Measurements from ENCODE around the gene GNG5. TPM values are rescaled to one million over a fixed set of nuclear protein-coding genes. Genes with fewer than 3 reads are reported as not detected.

GNG5 gene
- total and polyA plus RNA-seq, 4 donors = 11.4 to 229 (median 53.3) TPM

DNA sequence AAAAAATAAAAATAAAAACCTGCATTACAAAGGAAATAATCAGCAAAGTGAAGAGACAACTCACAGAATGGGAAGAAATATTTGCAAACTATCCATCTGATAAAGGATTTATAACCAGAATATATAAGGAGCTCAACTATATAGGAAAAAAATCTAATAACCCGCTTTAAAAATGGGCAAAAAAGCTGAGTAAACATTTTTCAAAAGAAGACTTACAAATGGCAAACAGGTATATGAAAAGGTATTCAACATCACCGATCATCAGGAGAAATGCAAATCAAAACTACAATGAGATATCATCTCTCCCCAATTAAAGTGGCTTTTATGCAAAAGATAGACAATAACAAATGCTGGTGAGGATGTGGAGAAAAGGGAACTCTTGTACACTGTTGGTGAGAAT lies 3.8 kb upstream of the GNG5 start:
- 92% methylated on average over 2 of the region's 2 CpGs for WGBS
- Histone ChIP-seq H3K4me3 (ENCODE audit: low read depth in 1 of 3, low read length in 3 of 3) (no peak overlapping the region), H3K27ac (ENCODE audit: low read depth in 1 of 2, low read length in 2 of 2) (no peak overlapping the region), H3K9me3 (ENCODE audit: control insufficient read depth in 4 of 4, low read length in 3 of 4) (no peaks in the 10 kb centered on the region), H3K4me1 (ENCODE audit: control insufficient read depth in 4 of 4, insufficient read depth in 4 of 4, low read length in 3 of 4) (peaks cover 0 to 6% (median 0%) of the 10 kb centered on the region in 4 donors), H3K9ac (ENCODE audit: low read depth in 1 of 2, low read length in 2 of 2) (no peak overlapping the region), H3K27me3 (ENCODE audit: control insufficient read depth in 4 of 4, insufficient read depth in 4 of 4, low read length in 3 of 4) (no peaks in the 10 kb centered on the region), H3K36me3 (ENCODE audit: control insufficient read depth in 4 of 4, insufficient read depth in 3 of 4, low read depth in 1 of 4, low read length in 3 of 4) (no peaks in the 10 kb centered on the region)
- no peak for DNase-seq (ENCODE audit: low spot score)
- TF ChIP-seq RXRA (IDR thresholded peaks at IDR 0.05) (no peak), YY1 (IDR thresholded peaks at IDR 0.05) (no peak), TAF1 (conservative IDR thresholded peaks at IDR 0.05) (no peak), HNF4G (IDR thresholded peaks at IDR 0.05) (no peak), FOXA1 (IDR thresholded peaks at IDR 0.05) (no peak), RAD21 (IDR thresholded peaks at IDR 0.05) (no peak), GABPA (IDR thresholded peaks at IDR 0.05 in 1 of 2, conservative IDR thresholded peaks at IDR 0.05 in 1 of 2) (no peak), FOXA2 (IDR thresholded peaks at IDR 0.05) (no peak), JUND (IDR thresholded peaks at IDR 0.05) (no peak), SP1 (IDR thresholded peaks at IDR 0.05) (no peak)
- TF ChIP-seq, protein P1, sequence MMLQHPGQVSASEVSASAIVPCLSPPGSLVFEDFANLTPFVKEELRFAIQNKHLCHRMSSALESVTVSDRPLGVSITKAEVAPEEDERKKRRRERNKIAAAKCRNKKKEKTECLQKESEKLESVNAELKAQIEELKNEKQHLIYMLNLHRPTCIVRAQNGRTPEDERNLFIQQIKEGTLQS (IDR thresholded peaks at IDR 0.05) = no peak
- TF ChIP-seq, protein P2, sequence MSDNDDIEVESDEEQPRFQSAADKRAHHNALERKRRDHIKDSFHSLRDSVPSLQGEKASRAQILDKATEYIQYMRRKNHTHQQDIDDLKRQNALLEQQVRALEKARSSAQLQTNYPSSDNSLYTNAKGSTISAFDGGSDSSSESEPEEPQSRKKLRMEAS (IDR thresholded peaks at IDR 0.05) = no peak
- TF ChIP-seq, protein P3, sequence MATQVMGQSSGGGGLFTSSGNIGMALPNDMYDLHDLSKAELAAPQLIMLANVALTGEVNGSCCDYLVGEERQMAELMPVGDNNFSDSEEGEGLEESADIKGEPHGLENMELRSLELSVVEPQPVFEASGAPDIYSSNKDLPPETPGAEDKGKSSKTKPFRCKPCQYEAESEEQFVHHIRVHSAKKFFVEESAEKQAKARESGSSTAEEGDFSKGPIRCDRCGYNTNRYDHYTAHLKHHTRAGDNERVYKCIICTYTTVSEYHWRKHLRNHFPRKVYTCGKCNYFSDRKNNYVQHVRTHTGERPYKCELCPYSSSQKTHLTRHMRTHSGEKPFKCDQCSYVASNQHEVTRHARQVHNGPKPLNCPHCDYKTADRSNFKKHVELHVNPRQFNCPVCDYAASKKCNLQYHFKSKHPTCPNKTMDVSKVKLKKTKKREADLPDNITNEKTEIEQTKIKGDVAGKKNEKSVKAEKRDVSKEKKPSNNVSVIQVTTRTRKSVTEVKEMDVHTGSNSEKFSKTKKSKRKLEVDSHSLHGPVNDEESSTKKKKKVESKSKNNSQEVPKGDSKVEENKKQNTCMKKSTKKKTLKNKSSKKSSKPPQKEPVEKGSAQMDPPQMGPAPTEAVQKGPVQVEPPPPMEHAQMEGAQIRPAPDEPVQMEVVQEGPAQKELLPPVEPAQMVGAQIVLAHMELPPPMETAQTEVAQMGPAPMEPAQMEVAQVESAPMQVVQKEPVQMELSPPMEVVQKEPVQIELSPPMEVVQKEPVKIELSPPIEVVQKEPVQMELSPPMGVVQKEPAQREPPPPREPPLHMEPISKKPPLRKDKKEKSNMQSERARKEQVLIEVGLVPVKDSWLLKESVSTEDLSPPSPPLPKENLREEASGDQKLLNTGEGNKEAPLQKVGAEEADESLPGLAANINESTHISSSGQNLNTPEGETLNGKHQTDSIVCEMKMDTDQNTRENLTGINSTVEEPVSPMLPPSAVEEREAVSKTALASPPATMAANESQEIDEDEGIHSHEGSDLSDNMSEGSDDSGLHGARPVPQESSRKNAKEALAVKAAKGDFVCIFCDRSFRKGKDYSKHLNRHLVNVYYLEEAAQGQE (IDR thresholded peaks at IDR 0.05) = no peak
- TF ChIP-seq, protein P4, sequence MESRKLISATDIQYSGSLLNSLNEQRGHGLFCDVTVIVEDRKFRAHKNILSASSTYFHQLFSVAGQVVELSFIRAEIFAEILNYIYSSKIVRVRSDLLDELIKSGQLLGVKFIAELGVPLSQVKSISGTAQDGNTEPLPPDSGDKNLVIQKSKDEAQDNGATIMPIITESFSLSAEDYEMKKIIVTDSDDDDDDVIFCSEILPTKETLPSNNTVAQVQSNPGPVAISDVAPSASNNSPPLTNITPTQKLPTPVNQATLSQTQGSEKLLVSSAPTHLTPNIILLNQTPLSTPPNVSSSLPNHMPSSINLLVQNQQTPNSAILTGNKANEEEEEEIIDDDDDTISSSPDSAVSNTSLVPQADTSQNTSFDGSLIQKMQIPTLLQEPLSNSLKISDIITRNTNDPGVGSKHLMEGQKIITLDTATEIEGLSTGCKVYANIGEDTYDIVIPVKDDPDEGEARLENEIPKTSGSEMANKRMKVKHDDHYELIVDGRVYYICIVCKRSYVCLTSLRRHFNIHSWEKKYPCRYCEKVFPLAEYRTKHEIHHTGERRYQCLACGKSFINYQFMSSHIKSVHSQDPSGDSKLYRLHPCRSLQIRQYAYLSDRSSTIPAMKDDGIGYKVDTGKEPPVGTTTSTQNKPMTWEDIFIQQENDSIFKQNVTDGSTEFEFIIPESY (IDR thresholded peaks at IDR 0.05) = no peak
- TF ChIP-seq, protein P5, sequence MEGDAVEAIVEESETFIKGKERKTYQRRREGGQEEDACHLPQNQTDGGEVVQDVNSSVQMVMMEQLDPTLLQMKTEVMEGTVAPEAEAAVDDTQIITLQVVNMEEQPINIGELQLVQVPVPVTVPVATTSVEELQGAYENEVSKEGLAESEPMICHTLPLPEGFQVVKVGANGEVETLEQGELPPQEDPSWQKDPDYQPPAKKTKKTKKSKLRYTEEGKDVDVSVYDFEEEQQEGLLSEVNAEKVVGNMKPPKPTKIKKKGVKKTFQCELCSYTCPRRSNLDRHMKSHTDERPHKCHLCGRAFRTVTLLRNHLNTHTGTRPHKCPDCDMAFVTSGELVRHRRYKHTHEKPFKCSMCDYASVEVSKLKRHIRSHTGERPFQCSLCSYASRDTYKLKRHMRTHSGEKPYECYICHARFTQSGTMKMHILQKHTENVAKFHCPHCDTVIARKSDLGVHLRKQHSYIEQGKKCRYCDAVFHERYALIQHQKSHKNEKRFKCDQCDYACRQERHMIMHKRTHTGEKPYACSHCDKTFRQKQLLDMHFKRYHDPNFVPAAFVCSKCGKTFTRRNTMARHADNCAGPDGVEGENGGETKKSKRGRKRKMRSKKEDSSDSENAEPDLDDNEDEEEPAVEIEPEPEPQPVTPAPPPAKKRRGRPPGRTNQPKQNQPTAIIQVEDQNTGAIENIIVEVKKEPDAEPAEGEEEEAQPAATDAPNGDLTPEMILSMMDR (IDR thresholded peaks at IDR 0.05; ENCODE audit: low read depth, low read length, missing input control) = no peak

DNA sequence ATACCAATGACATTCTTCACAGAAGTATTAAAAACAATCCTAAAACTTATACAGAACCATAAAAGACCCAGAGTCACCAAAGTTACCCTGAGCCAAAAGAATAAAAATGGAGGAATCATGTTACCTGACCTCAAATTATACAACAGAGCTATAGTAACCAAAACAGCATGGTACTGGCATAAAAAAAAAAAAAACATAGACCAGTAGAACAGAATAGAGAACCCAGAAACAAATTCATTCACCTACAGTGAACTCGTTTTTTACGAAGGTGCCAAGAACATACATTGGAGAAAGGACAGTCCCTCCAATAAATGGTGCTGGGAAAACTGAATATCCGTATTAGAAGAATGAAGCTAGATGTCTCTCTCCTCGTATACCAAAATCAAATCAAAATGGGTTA lies 2.6 kb upstream of the GNG5 start:
- DNase-seq (ENCODE audit: low spot score) = no peak
- 98% methylated on average over 4 of the region's 4 CpGs for WGBS
- Histone ChIP-seq H3K4me1 (ENCODE audit: control insufficient read depth in 4 of 4, insufficient read depth in 4 of 4, low read length in 3 of 4) (peaks cover 0 to 17% (median 5%) of the 10 kb centered on the region in 4 donors), H3K9me3 (ENCODE audit: control insufficient read depth in 4 of 4, low read length in 3 of 4) (no peaks in the 10 kb centered on the region), H3K4me3 (ENCODE audit: low read depth in 1 of 3, low read length in 3 of 3) (no peak overlapping the region), H3K9ac (ENCODE audit: low read depth in 1 of 2, low read length in 2 of 2) (no peak overlapping the region), H3K36me3 (ENCODE audit: control insufficient read depth in 4 of 4, insufficient read depth in 3 of 4, low read depth in 1 of 4, low read length in 3 of 4) (no peaks in the 10 kb centered on the region), H3K27me3 (ENCODE audit: control insufficient read depth in 4 of 4, insufficient read depth in 4 of 4, low read length in 3 of 4) (no peaks in the 10 kb centered on the region), H3K27ac (ENCODE audit: low read depth in 1 of 2, low read length in 2 of 2) (no peak overlapping the region)
- TF ChIP-seq RXRA (IDR thresholded peaks at IDR 0.05) = no peak
- no peak for TF ChIP-seq GABPA (IDR thresholded peaks at IDR 0.05 in 1 of 2, conservative IDR thresholded peaks at IDR 0.05 in 1 of 2)
- TF ChIP-seq, protein P3 (IDR thresholded peaks at IDR 0.05) = no peak
- no peak for TF ChIP-seq RAD21 (IDR thresholded peaks at IDR 0.05)
- no peak for TF ChIP-seq NR2F2 (IDR thresholded peaks at IDR 0.05)
- TF ChIP-seq YY1 (IDR thresholded peaks at IDR 0.05) = no peak
- no peak for TF ChIP-seq HNF4G (IDR thresholded peaks at IDR 0.05)
- TF ChIP-seq JUND (IDR thresholded peaks at IDR 0.05) = no peak
- TF ChIP-seq HNF4A (conservative IDR thresholded peaks at IDR 0.05) = no peak
- TF ChIP-seq FOXA2 (IDR thresholded peaks at IDR 0.05) = no peak
- TF ChIP-seq, protein P5 (IDR thresholded peaks at IDR 0.05; ENCODE audit: low read depth, low read length, missing input control) = no peak
- TF ChIP-seq, protein P2 (IDR thresholded peaks at IDR 0.05) = no peak

Data from liver (tissue), 9 donors.